Vagina (tissue), 2 donors: ENCODE results near the gene EHHADH. TPM values are rescaled to one million over a fixed set of nuclear protein-coding genes. Genes with fewer than 3 reads are reported as not detected.
"Not testable (repeated sequence)": the region's sequence is repeated elsewhere in the genome, so short reads cannot be mapped to it uniquely, and the experiment has no call there.

Source experiments
- DNase-seq, 2 donors: peaks; one replicate each; pipeline ENCODE4 v3.0.0-alpha.2; 2017; ENCODE audit errors: extremely low spot score in 2 of 2
- H3K27ac ChIP-seq: fragments of 200-600 bp; sonication (generic); one replicate; pipeline ENCODE4 v1.5.1; 2019
- H3K27me3 ChIP-seq: fragments of 200-600 bp; sonication (generic); one replicate; pipeline ENCODE4 v1.5.1; 2019
- H3K36me3 ChIP-seq, 2 donors: fragments of 200-600 bp; sonication (generic); one replicate each; pipeline ENCODE4 v1.5.1; 2017 to 2019
- H3K4me1 ChIP-seq: fragments of 200-600 bp; sonication (generic); one replicate; pipeline ENCODE4 v1.5.1; 2019
- H3K4me3 ChIP-seq, 2 donors: fragments of 200-600 bp; sonication (generic); 1 replicate in 1 of 2; 2 replicates in 1 of 2; pipeline ENCODE4 v1.5.1; 2016 to 2019
- H3K9me3 ChIP-seq: fragments of 200-600 bp; sonication (generic); one replicate; pipeline ENCODE4 v1.5.1; 2019
- CTCF ChIP-seq, 3 experiments: fragments of 450-650 bp in 2 of 3; fragments of 200-600 bp in 1 of 3; sonication (generic) in 1 of 3; IDR thresholded peaks; one replicate each; pipeline ENCODE4 v1.5.1; 2017 to 2019; ENCODE audit warnings: antibody characterized with exemption in 3 of 3, mild to moderate bottlenecking in 2 of 3, moderate library complexity in 2 of 3
- POLR2A ChIP-seq, 2 donors: fragments of 450-650 bp; IDR thresholded peaks; one replicate each; pipeline ENCODE4 v1.6.1; 2017; ENCODE audit warnings: antibody characterized with exemption in 2 of 2, mild to moderate bottlenecking in 2 of 2, moderate library complexity in 2 of 2
- POLR2AphosphoS5 ChIP-seq, 2 donors: sonication (generic); formaldehyde crosslinking; IDR thresholded peaks; one replicate each; pipeline ENCODE4 v1.9.0; 2017; ENCODE audit warnings: antibody characterized with exemption in 2 of 2, mild to moderate bottlenecking in 2 of 2, low read depth in 1 of 2; ENCODE audit not compliant: insufficient read depth in 1 of 2
- intact Hi-C: fragments of 100-400 bp; cut with DNase I; formaldehyde crosslinking; loops from one replicate; pipeline ENCODE4 v1.15.1; 2023
- total RNA-seq: library from RNA; depleted of rRNA; stranded (reverse); fragments of >200 nt; gene quantifications from one replicate; pipeline ENCODE4 v1.2.3, GENCODE V29; 2016

The EHHADH gene
- total RNA-seq, 1 donor from 2014 or later: 8.1 TPM

GRCh38 chr3:185233328-185233727 lies 20.5 kb downstream of the EHHADH start:
- TF ChIP-seq CTCF (IDR thresholded peaks at IDR 0.05): no peak
- no peak for TF ChIP-seq POLR2A (IDR thresholded peaks at IDR 0.05)
- no peak for TF ChIP-seq POLR2AphosphoS5 (IDR thresholded peaks at IDR 0.05; ENCODE audit: insufficient read depth in 1 of 2, low read depth in 1 of 2)

GRCh38 chr3:185226526-185226925 lies 27.3 kb downstream of the EHHADH start:
- not testable (repeated sequence) for H3K9me3 ChIP-seq, H3K36me3 ChIP-seq, DNase-seq

More at GRCh38 chr3:185233328-185233727, 20.5 kb downstream of the EHHADH start:
- DNase-seq: no peak
- no peak overlapping the region for H3K4me3 ChIP-seq
- H3K9me3 ChIP-seq: peaks cover 20% of the 10 kb centered on the region
- H3K27ac ChIP-seq: no peak overlapping the region
- intact Hi-C loops: no loop called here
- no peaks in the 10 kb centered on the region for H3K27me3 ChIP-seq
- no peaks in the 10 kb centered on the region for H3K4me1 ChIP-seq
- peaks cover 0 to 13% of the 10 kb centered on the region in 2 donors for H3K36me3 ChIP-seq

GRCh38 chr3:185225523-185225922 lies 28.3 kb downstream of the EHHADH start:
- Histone ChIP-seq H3K4me1 (no peaks in the 10 kb centered on the region), H3K36me3 (peaks cover 0 to 8% of the 10 kb centered on the region in 2 donors), H3K27me3 (no peaks in the 10 kb centered on the region), H3K27ac (no peak overlapping the region), H3K9me3 (no peaks in the 10 kb centered on the region), H3K4me3 (no peak overlapping the region)
- intact Hi-C loops: no loop called here
- TF ChIP-seq POLR2A (IDR thresholded peaks at IDR 0.05) (no peak), POLR2AphosphoS5 (IDR thresholded peaks at IDR 0.05; ENCODE audit: insufficient read depth in 1 of 2, low read depth in 1 of 2) (no peak), CTCF (IDR thresholded peaks at IDR 0.05) (no peak)
- no peak for DNase-seq

More at GRCh38 chr3:185226526-185226925, 27.3 kb downstream of the EHHADH start:
- H3K4me1 ChIP-seq, H3K27ac ChIP-seq, intact Hi-C loops, H3K27me3 ChIP-seq, H3K4me3 ChIP-seq: not testable (repeated sequence)

- Histone ChIP-seq H3K27me3 (no peaks in the 10 kb centered on the region), H3K36me3 (peaks cover 0 to 8% of the 10 kb centered on the region in 2 donors), H3K4me3 (no peak overlapping the region), H3K9me3 (no peaks in the 10 kb centered on the region), H3K4me1 (no peaks in the 10 kb centered on the region), H3K27ac (no peak overlapping the region)
- intact Hi-C loops: no loop called here
- TF ChIP-seq POLR2A (IDR thresholded peaks at IDR 0.05) (no peak), CTCF (IDR thresholded peaks at IDR 0.05) (no peak), POLR2AphosphoS5 (IDR thresholded peaks at IDR 0.05; ENCODE audit: insufficient read depth in 1 of 2, low read depth in 1 of 2) (no peak)
- no peak for DNase-seq
These were observed 28.8 kb downstream of the EHHADH start for GRCh38 chr3:185225080-185225479.

- intact Hi-C loops: no loop called here
- Histone ChIP-seq H3K27ac (no peak overlapping the region), H3K4me3 (no peak overlapping the region), H3K9me3 (no peaks in the 10 kb centered on the region), H3K4me1 (no peaks in the 10 kb centered on the region), H3K36me3 (no peaks in the 10 kb centered on the region), H3K27me3 (no peaks in the 10 kb centered on the region)
- DNase-seq: no peak
- no peak for TF ChIP-seq POLR2A (IDR thresholded peaks at IDR 0.05)
- no peak for TF ChIP-seq CTCF (IDR thresholded peaks at IDR 0.05)
- TF ChIP-seq POLR2AphosphoS5 (IDR thresholded peaks at IDR 0.05; ENCODE audit: insufficient read depth in 1 of 2, low read depth in 1 of 2): no peak
These were observed 32.6 kb downstream of the EHHADH start for GRCh38 chr3:185221203-185221602.

GRCh38 chr3:185216607-185216958 lies 37.3 kb downstream of the EHHADH start:
- H3K4me1 ChIP-seq: no peaks in the 10 kb centered on the region
- no peaks in the 10 kb centered on the region for H3K36me3 ChIP-seq
- no peak for TF ChIP-seq CTCF (IDR thresholded peaks at IDR 0.05)
- no peak for TF ChIP-seq POLR2A (IDR thresholded peaks at IDR 0.05)
- TF ChIP-seq POLR2AphosphoS5 (IDR thresholded peaks at IDR 0.05; ENCODE audit: insufficient read depth in 1 of 2, low read depth in 1 of 2): no peak
- no peak overlapping the region for H3K27ac ChIP-seq
- H3K4me3 ChIP-seq: no peak overlapping the region
- intact Hi-C loops: no loop called here
- no peak for DNase-seq
- no peaks in the 10 kb centered on the region for H3K9me3 ChIP-seq
- no peaks in the 10 kb centered on the region for H3K27me3 ChIP-seq
